GM18907 (cell line): ENCODE measurements around the gene USP6.
"Not testable (repeated sequence)": the region's sequence is repeated elsewhere in the genome, so short reads cannot be mapped to it uniquely, and the experiment has no call there.

ENCODE experiments used
- ATAC-seq: cut with Tn5 transposase; IDR thresholded peaks from one replicate; pipeline ENCODE4 v1.9.1; 2021; ENCODE audit warnings: mild to moderate bottlenecking, moderate library complexity; ENCODE audit not compliant: unreplicated experiment

Gene USP6

GRCh38 chr17:5121186-5121841 is 5.5 kb downstream of the USP6 start:
- no peak for ATAC-seq

- ATAC-seq: not testable (repeated sequence)
Observed at GRCh38 chr17:5122056-5122455, 6.2 kb downstream of the USP6 start.

GRCh38 chr17:5122586-5123342 is 6.9 kb downstream of the USP6 start:
- no peak for ATAC-seq

GRCh38 chr17:5123343-5124124 is 7.7 kb downstream of the USP6 start:
- no peak for ATAC-seq

GRCh38 chr17:5124125-5124760 is 8.4 kb downstream of the USP6 start:
- not testable (repeated sequence) for ATAC-seq

- ATAC-seq: not testable (repeated sequence)
Observed at GRCh38 chr17:5124896-5125295, 9.1 kb downstream of the USP6 start.

GRCh38 chr17:5126719-5127488 is 11.1 kb downstream of the USP6 start:
- no peak for ATAC-seq

- no peak for ATAC-seq
Observed at GRCh38 chr17:5127910-5128309, 12.1 kb downstream of the USP6 start.

- not testable (repeated sequence) for ATAC-seq
Observed at GRCh38 chr17:5128387-5128786, 12.6 kb downstream of the USP6 start.

GRCh38 chr17:5128905-5129535 is 13.2 kb downstream of the USP6 start:
- no peak for ATAC-seq

GRCh38 chr17:5129770-5130169 is 13.9 kb downstream of the USP6 start:
- ATAC-seq: not testable (repeated sequence)

- ATAC-seq: not testable (repeated sequence)
Observed at GRCh38 chr17:5130261-5130660, 14.4 kb downstream of the USP6 start.

GRCh38 chr17:5130687-5131086 is 14.9 kb downstream of the USP6 start:
- not testable (repeated sequence) for ATAC-seq

- ATAC-seq: no peak
Observed at GRCh38 chr17:5131146-5131715, 15.4 kb downstream of the USP6 start.

GRCh38 chr17:5131799-5132502 is 16.1 kb downstream of the USP6 start:
- ATAC-seq: not testable (repeated sequence)

GRCh38 chr17:5132503-5133225 is 16.8 kb downstream of the USP6 start:
- not testable (repeated sequence) for ATAC-seq

- no peak for ATAC-seq
Observed at GRCh38 chr17:5133311-5133710, 17.5 kb downstream of the USP6 start.

- ATAC-seq: not testable (repeated sequence)
Observed at GRCh38 chr17:5133961-5134360, 18.1 kb downstream of the USP6 start.
